GM18498 (cell line): ENCODE measurements around the gene MCL1.
"Not testable (repeated sequence)": the region's sequence is repeated elsewhere in the genome, so short reads cannot be mapped to it uniquely, and the experiment has no call there.

Experiments
- ATAC-seq: cut with Tn5 transposase; IDR thresholded peaks from one replicate; pipeline ENCODE4 v1.9.1; 2021; ENCODE audit warnings: mild to moderate bottlenecking, moderate library complexity; ENCODE audit not compliant: unreplicated experiment

MCL1 gene

GRCh38 chr1:150603711-150604110 is 24.3 kb upstream of the MCL1 start:
- no peak for ATAC-seq

DNA sequence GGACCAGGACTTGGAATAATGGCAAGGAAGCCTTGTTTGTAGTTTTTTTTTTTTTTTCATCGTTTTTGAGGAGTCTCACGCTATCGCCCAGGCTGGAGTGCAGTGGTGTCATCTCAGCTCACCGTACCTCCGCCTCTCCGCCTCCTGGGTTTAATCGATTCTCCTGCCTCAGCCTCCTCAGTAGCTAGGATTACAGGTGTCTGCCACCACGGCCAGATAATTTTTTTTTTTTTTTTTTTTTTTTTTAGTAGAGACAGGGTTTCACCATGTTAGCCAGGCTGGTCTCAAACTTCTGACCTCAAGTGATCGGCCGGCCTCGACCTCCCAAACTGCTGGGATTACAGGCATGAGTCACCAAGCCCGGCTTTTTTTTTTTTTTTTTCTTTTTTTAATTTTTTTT is 23.0 kb upstream of the MCL1 start:
- ATAC-seq, result not testable (repeated sequence)

- no peak for ATAC-seq
These were observed 22.1 kb upstream of the MCL1 start for GRCh38 chr1:150601540-150601939.

DNA sequence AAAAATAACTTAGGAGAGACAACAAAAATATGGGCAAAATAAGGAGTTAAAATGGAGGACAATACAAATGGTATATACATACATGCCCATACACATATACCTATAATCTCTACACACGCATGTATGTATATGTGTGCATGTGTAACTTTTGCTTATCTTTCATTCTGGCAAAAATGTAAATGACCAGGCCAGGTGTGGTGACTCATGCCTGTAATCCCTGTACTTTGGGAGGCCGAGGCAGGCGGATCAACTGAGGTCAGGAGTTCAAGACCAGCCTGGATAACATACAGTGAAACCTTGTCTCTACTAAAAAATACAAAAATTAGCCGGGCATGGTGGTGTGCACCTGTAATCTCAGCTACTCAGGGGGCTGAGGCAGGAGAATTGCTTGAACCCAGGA is 18.9 kb upstream of the MCL1 start:
- ATAC-seq, result not testable (repeated sequence)

GRCh38 chr1:150596976-150597375 is 17.6 kb upstream of the MCL1 start:
- ATAC-seq, result no peak

- ATAC-seq, result no peak
These were observed 16.9 kb upstream of the MCL1 start for GRCh38 chr1:150596095-150596892.

DNA sequence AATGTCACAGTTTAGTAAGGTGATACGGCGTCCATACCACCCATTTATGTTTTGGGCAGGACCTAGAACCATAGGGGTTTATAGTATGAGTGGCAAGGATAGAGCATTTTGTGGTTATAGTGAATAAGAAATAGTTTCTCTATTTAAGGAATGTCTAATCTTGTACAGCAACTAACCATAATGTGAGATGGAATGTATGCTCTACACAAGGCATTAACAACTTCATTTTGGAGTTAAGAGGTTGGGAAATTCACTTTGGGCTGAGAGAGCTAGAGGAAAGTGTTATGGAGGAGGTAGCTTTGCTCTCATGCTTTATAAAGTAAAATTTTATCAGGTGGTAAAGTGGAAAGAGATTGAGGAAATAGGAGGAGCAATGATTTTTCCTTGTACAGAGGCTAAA is 3.0 kb upstream of the MCL1 start:
- ATAC-seq, result no peak

GRCh38 chr1:150581962-150582361 is 2.6 kb upstream of the MCL1 start:
- not testable (repeated sequence) for ATAC-seq

GRCh38 chr1:150581437-150581836 is 2.0 kb upstream of the MCL1 start:
- not testable (repeated sequence) for ATAC-seq

DNA sequence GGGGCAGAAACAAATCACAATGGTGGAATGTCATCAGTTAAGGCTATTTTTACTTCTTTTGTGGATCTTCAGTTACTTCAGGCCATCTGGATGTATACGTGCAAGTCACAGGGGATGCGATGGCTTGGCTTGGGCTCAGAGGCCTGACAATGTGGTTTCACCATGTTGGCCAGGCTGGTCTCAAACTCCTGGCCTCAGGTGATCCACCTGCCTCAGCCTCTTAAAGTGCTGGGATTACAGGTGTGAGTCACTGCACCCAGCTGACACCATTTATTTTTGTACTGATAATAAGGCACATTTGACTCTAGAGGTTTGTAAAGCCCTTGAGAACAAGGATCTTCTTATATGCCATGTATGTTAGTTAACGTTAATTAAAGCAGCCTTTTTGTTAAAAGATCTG is 1.6 kb upstream of the MCL1 start:
- not testable (repeated sequence) for ATAC-seq

DNA sequence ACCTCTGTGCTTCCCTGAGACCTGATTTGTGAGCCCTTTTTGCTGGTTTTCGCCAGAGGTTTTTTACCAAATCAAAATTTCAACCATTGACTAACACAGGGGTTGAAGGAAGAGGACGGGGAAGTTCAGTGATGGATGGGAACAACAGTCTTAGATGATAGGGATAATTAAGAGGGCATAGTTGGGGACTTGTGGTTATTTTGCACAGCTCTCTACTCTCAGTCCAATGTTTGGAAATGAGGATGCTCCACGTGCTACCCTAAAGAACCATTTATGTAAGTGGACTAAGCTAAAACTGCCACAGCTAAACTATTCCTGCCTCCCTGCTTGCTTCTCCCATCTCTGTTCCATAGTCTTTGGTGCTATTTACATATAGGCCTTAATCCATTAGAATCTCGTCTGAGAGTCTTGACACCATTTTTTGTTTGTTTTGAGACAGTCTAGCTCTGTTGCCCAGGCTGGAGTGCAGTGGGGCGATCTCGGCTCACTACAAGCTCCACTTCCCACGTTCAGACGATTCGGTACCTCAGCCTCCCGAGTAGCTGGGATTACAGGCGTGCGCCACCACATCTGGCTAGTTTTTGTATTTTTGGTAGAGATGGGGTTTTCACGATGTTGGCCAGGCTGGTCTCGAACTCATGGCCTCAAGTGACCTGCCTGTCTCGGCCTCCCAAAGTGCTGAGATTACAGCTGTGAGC is 684 bp upstream of the MCL1 start:
- no peak for ATAC-seq

GRCh38 chr1:150578272-150579109 is 919 bp downstream of the MCL1 start:
- ATAC-seq, result no peak

DNA sequence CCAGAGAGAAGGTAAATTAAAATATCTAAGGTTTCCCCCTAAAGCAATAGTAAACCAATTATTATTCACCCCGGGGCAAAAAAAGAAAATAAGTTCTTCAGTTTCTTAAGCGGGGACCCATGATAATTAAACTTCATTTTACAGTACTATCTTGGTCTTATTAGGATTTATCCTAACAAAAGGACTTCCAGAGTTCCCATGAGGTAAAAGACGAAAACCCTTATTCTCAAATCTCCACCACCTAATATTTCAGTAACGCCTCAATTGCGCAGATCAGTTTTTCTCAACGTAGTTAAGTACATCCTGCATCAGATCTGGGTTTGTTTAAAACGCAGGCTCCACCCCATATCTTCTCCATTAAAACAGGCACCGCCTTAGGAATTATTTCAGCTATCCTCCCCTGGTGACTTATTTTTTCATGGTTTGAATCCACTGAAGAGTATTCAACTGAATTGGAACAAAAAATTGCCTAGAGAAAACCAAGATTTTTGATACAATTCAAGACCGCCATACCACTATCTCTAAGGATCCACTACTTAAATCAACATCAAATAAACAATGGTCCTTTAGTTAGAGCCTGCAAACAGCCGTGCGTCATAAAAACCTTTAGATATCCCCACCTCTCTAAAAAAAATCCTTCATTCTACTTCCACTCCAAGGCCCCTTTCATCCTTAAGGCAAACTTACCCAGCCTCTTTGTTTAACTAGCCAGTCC is 1.7 kb downstream of the MCL1 start:
- ATAC-seq, result no peak

DNA sequence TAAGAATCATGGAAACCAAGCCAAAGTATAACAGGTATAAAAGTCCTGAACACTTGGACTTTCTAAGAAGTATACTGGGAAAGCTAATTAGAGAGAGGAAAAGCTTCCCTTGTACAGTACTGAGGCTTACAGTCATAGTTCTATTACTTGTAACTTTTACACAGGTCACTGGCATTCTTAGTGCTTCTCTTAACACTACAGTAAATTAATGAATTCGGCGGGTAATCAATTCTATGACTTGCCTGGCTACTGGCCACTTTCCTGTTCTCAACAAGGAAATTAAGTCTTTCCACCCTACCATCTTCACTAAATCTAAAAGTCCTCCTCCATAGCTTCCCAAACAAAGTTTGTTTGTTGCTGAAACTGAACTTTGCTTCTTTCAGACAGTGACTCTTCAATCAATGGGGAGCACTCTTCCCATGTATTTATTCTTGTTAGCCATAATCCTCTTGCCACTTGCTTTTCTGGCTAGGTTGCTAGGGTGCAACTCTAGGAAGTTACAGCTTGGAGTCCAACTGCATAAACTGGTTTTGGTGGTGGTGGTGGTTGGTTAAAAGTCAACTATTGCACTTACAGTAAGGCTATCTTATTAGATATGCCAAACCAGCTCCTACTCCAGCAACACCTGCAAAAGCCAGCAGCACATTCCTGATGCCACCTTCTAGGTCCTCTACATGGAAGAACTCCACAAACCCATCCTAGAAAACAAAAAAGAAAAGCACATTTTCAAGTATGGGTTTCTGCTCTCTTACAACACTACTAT is 2.4 kb downstream of the MCL1 start:
- no peak for ATAC-seq

DNA sequence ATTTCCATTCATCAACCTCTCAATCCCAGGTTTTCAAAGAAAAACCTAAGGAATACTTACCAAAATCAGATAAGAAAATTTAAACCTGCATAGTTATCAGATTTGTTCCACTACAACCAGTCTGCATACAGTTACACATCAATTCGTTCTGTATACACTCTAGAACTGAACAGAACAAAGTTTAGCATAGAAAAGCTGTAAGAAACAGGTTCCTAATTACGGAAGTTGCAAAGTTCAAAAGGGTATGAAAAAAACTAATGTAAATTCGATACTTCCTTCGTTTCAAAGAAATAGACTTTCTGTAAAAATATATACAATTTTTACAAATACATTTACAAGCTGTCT is 3.1 kb downstream of the MCL1 start:
- ATAC-seq, result no peak

DNA sequence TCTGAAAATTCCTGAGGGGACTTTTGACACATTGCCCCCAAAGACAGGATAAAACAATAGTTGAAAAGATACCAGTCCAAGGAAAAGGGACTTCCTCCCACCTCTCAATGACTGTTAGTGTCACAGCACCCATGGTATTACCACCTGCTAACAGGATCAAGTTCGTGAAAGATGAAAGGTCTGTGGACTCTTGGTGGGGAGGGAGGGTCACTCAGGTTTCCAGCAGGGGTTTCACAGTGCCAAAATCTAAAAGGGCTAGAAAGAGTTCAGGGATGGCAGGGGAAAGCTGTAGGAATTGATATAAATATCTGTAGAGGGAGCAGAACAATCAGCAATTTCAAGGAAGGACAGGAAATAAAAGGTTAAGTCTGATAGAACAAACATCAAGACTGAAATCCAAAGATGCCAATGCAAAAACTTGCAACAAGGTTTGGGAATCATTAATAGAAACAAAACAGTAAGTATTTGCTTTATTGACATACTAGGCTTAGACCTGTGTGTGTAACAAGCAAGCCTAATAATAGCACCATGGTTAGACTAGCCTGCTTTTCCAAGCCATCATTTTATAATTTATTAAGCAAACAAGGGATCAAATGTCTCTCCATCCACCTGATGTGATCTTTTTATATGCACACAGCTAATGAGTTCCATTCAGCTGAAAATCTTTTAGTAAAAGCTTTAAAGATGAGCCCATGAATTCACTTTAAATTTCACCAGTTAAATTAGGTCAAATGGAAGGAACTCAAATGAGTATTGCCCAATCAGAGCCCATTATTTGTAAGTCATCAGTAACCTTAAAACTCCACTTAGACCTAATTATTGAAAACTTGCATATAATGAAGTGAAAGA is 3.7 kb downstream of the MCL1 start:
- no peak for ATAC-seq

- ATAC-seq, result no peak
These were observed 4.3 kb downstream of the MCL1 start for GRCh38 chr1:150575072-150575489.

DNA sequence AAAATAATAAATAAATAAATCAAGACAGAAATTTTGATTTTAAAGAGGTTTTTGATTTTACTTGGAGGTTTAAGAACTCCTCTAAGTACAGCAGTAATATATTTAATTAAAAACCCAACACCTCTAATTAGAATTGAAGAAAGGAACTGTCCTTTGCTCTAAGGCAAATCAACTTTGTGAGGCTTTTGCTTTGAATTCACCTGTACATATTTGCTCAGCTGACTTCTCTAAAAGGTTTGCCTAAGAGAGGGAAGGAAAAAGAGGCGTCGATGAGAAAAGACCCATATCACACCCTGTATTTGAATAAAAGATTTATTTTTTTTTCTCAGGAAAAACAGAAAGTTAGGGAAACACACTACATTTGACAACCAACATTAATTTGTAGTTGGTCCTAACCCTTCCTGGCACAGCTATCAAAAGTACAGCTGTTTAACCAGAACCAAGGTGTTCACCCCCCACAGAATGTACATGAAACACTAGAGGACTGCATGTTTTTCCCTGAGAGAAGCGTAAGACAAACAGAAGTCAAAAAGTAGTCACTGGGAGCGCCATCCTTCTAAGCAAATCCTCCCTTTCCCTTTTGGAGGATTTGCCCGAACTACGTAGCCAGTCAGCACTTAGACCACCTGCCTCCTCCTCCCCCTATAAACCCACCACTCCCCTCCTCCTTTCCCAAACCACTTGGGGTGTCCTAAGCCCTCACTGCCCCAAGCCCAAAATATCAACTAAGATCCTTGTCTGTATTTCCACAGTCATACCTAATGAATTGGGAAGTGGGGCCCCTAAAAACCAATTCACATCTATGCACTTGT is 4.9 kb downstream of the MCL1 start:
- no peak for ATAC-seq
